Lower leg skin (tissue), 4 donors: ENCODE results near the gene TSPEAR. TPM values are rescaled to one million over a fixed set of nuclear protein-coding genes. Genes with fewer than 3 reads are reported as not detected.
A peak's percentile ranks its signal among the peaks of the same experiment; 100 is the strongest.
"Not testable (repeated sequence)": the region's sequence is repeated elsewhere in the genome, so short reads cannot be mapped to it uniquely, and the experiment has no call there.

ENCODE experiments used
- DNase-seq, 2 donors: peaks; one replicate each; pipeline ENCODE4 v3.0.0-alpha.2; 2019; ENCODE audit warnings: low spot score in 2 of 2
- H3K4me3 ChIP-seq: fragments of 200-600 bp; sonication (generic); 2 replicates; pipeline ENCODE4 v1.5.1; 2017; ENCODE audit warnings: mild to moderate bottlenecking, low read depth; ENCODE audit not compliant: poor library complexity, severe bottlenecking
- CTCF ChIP-seq, 3 donors: fragments of 450-650 bp; IDR thresholded peaks; one replicate each; pipeline ENCODE4 v1.5.1; 2016; ENCODE audit warnings: antibody characterized with exemption in 3 of 3, mild to moderate bottlenecking in 3 of 3, moderate library complexity in 2 of 3
- POLR2A ChIP-seq, 2 donors: fragments of 450-650 bp; IDR thresholded peaks; one replicate each; pipeline ENCODE4 v1.6.1; 2016 to 2017; ENCODE audit warnings: antibody characterized with exemption in 2 of 2, mild to moderate bottlenecking in 1 of 2, moderate library complexity in 1 of 2
- WGBS, 2 donors: methylation state at CpG; one replicate each; pipeline ENCODE4 v1.1.5; 2018; 5-methylcytosine and 5-hydroxymethylcytosine counted together
- intact Hi-C: fragments of 100-400 bp; cut with DNase I; formaldehyde crosslinking; loops from one replicate; pipeline ENCODE4 v1.15.0; 2023; ENCODE audit warnings: low total_unique reads
- total RNA-seq, 4 donors: library from RNA; depleted of rRNA; stranded (reverse); fragments of >200 nt; gene quantifications; one replicate each; pipeline ENCODE4 v1.1.0, GENCODE V29; 2016

Gene TSPEAR
- total RNA-seq, 4 donors from 2014 or later: 0.06 TPM; not detected in 3

- peak in 1 of 2 donors; percentile 5 for DNase-seq
- intact Hi-C loops: no loop called here
- no peak overlapping the region for H3K4me3 ChIP-seq
- WGBS, 2 donors: 76 to 79% methylated on average over 14 of the region's 14 CpGs
- TF ChIP-seq POLR2A (IDR thresholded peaks at IDR 0.05): no peak
- no peak for TF ChIP-seq CTCF (IDR thresholded peaks at IDR 0.05)
These were observed 67.5 kb downstream of the TSPEAR start for GRCh38 chr21:44643741-44644310.

DNA sequence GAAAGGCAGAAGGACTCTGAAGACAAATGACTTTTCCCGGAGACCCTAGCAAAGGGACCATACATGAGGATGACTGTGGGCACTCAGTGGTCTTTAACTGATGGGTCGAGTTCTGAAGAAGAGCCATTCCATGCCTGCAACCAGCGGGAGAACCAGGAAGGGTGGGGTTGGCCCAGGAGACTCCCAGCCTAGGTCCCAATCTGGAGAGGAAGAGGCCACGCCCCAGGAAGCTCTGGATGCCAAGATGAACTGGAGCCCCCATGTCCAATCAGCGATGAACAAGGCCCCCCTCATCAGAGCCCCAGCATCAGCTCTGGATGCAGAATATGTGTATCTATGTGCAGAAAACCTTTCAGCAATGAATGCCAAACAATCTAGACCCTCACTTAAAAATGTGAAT lies 70.6 kb downstream of the TSPEAR start:
- WGBS, 2 donors: 90 to 92% methylated on average over 5 of the region's 5 CpGs
- TF ChIP-seq CTCF (IDR thresholded peaks at IDR 0.05) (no peak), POLR2A (IDR thresholded peaks at IDR 0.05) (no peak)
- peak in 1 of 2 donors; percentile 2 for DNase-seq

GRCh38 chr21:44639331-44639655 lies 72.1 kb downstream of the TSPEAR start:
- DNase-seq: peak in 1 of 2 donors; percentile 9
- H3K4me3 ChIP-seq: no peak overlapping the region
- intact Hi-C loops: no loop called here
- 81 to 90% methylated on average over 12 of the region's 12 CpGs for WGBS, 2 donors
- TF ChIP-seq CTCF (IDR thresholded peaks at IDR 0.05): no peak
- no peak for TF ChIP-seq POLR2A (IDR thresholded peaks at IDR 0.05)

More for the DNA sequence above, 70.6 kb downstream of the TSPEAR start:
- H3K4me3 ChIP-seq: no peak overlapping the region
- intact Hi-C loops: no loop called here

DNA sequence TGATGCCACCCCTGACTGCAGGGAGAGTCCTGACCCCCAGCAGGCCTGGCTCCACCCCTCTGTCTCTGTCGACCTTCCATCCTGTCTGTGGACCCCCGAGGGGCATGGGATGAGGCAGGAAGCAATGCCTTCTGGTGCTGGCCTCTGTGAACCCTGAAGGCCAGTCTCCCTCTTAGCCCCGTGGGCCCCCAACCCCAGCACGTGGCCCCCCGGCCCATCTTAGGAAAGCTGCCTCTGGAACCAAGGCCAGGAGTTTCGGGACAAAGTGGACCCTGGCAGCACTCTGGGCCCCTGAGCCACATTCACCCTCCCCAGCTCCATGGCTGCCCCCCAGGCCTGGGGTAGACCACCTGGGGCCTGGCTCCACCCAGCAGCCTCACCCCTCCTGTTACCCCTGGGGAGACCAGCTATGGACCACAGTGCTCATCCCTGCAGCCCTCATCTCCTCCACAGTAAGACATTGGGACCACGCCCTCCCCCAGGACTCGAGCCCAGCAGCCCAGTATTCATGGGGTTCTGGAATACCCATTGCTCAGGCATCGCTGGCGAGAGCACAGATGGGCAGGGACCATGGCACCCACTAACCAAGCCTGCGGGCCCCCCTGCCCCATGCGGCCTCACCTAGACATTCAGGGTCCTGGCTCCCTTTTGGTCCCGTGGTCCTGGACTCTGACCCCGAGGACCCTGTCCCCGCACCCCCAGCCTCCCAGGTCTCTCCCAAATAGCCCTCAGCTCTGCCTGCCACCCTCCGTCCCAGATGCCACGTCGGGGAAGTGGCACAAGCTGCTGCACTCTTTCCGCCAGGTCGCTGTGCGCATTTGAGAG lies 72.7 kb downstream of the TSPEAR start:
- WGBS, 2 donors: 86 to 89% methylated on average over 15 to 17 of the region's 21 CpGs

DNA sequence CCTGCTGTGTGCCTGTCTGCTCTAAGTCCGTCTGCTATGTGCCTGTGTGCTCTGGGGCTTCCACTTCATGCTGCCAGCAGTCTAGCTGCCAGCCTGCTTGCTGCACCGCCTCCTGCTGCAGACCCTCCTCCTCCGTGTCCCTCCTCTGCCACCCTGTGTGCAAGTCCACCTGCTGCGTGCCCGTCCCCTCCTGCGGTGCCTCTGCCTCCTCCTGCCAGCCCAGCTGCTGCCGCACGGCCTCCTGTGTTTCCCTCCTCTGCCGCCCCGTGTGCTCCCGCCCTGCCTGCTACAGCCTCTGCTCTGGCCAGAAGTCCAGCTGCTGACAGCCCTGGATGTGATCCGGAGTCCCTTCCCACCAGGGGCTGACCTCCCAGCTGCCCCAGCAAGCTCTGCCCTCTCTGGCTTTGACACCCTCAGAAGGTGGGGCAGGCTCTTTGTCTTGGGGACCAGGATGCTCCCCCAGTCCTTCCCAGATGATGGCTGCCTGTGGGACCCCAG lies 73.5 kb downstream of the TSPEAR start:
- peak in 1 of 2 donors; percentile 54 for DNase-seq
- intact Hi-C loops, H3K4me3 ChIP-seq: not testable (repeated sequence)
- 73 to 75% methylated on average over 11 of the region's 12 CpGs for WGBS, 2 donors

More for the DNA sequence above, 72.7 kb downstream of the TSPEAR start:
- intact Hi-C loops, H3K4me3 ChIP-seq, DNase-seq: not testable (repeated sequence)

GRCh38 chr21:44637018-44637850 lies 74.1 kb downstream of the TSPEAR start, which contains the start of gene KRTAP10-10:
Gene KRTAP10-10 (plus strand): TSS chr21:44637356. CDS start chr21:44637418, 62 bp downstream.
- TF ChIP-seq CTCF (IDR thresholded peaks at IDR 0.05) (no peak), POLR2A (IDR thresholded peaks at IDR 0.05) (no peak)
- no peak within 1 kb of the TSS for H3K4me3 ChIP-seq
- DNase-seq: peak in 1 of 2 donors; percentile 68
- intact Hi-C loops: no loop called here
- 53 to 56% methylated on average over 21 of the region's 21 CpGs for WGBS, 2 donors
